Fibroblast of lung (primary cell): Measurements from ENCODE around the gene PUM2. TPM values are rescaled to one million over a fixed set of nuclear protein-coding genes. Genes with fewer than 3 reads are reported as not detected.

Experiments used
- DNase-seq, 2 donors: peaks; one replicate each; pipeline versions ENCODE4 v3.0.0 to v3.0.0-alpha.2; 2010; ENCODE audit warnings: low read depth in 2 of 2
- H2AFZ ChIP-seq: 2 replicates; pipeline ENCODE4 v1.5.1; 2012; ENCODE audit warnings: low read length, control low read depth, inconsistent platforms
- H3K27ac ChIP-seq: 2 replicates; pipeline ENCODE4 v1.5.1; 2011; ENCODE audit warnings: low read length, control low read depth; ENCODE audit not compliant: insufficient read depth
- H3K27me3 ChIP-seq: 2 replicates; pipeline ENCODE4 v1.5.1; 2011; ENCODE audit warnings: mild to moderate bottlenecking, low read length; ENCODE audit not compliant: control insufficient read depth, insufficient read depth
- H3K36me3 ChIP-seq: 2 replicates; pipeline ENCODE4 v1.5.1; 2011; ENCODE audit warnings: low read length; ENCODE audit not compliant: control insufficient read depth, insufficient read depth
- H3K4me1 ChIP-seq: 2 replicates; pipeline ENCODE4 v1.5.1; 2011; ENCODE audit warnings: low read length; ENCODE audit not compliant: control insufficient read depth, insufficient read depth; ENCODE audit errors: extremely low read depth
- H3K4me2 ChIP-seq: 2 replicates; pipeline ENCODE4 v1.5.1; 2011; ENCODE audit warnings: low read length, control low read depth; ENCODE audit not compliant: insufficient read depth; ENCODE audit errors: extremely low read depth
- H3K4me3 ChIP-seq, 4 experiments: fragments of 200-600 bp in 1 of 4; sonication (generic) in 1 of 4; replicated peaks in 1 of 4; 2 replicates each; pipeline ENCODE4 v1.5.1; 2011 to 2016; ENCODE audit warnings: low read length in 4 of 4, low read depth in 3 of 4, mild to moderate bottlenecking in 3 of 4, control low read depth in 2 of 4, inconsistent platforms in 1 of 4, mixed read lengths in 1 of 4; ENCODE audit not compliant: insufficient read depth in 1 of 4; ENCODE audit errors: control extremely low read depth in 1 of 4
- H3K79me2 ChIP-seq: 2 replicates; pipeline ENCODE4 v1.5.1; 2012; ENCODE audit warnings: mild to moderate bottlenecking, low read length, inconsistent platforms; ENCODE audit not compliant: control insufficient read depth, insufficient read depth
- H3K9ac ChIP-seq: 2 replicates; pipeline ENCODE4 v1.5.1; 2011; ENCODE audit warnings: mild to moderate bottlenecking, low read length, control low read depth; ENCODE audit not compliant: insufficient read depth
- H3K9me3 ChIP-seq: 2 replicates; pipeline ENCODE4 v1.5.1; 2012; ENCODE audit warnings: low read depth, low read length; ENCODE audit not compliant: control insufficient read depth, insufficient read depth
- H4K20me1 ChIP-seq: 2 replicates; pipeline ENCODE4 v1.5.1; 2011; ENCODE audit warnings: low read length; ENCODE audit not compliant: control insufficient read depth, insufficient read depth; ENCODE audit errors: extremely low read depth
- EZH2 ChIP-seq: IDR thresholded peaks from 2 replicates; pipeline ENCODE4 v1.5.1; 2012; ENCODE audit warnings: low read length, control low read depth, mild to moderate bottlenecking; ENCODE audit errors: missing control alignments
- polyA plus RNA-seq, 2 donors: library from polyadenylated mRNA; depleted of rRNA in 1 of 2; stranded (reverse) in 1 of 2; unstranded in 1 of 2; fragments of >200 nt; gene quantifications; 2 replicates each; pipeline ENCODE4 v1.2.1, GENCODE V29; 2011 to 2012; ENCODE audit warnings: missing spikeins in 1 of 2
- total RNA-seq: library from RNA; depleted of rRNA; stranded (reverse); fragments of >200 nt; gene quantifications from 2 replicates; pipeline ENCODE4 v1.2.1, GENCODE V29; 2014
- TF ChIP-seq, protein P1 (sequence below), 2 donors: IDR thresholded peaks in 1 of 2; conservative IDR thresholded peaks in 1 of 2; 1 replicate in 1 of 2; 2 replicates in 1 of 2; pipeline ENCODE4 v1.5.1; 2011 to 2012; ENCODE audit warnings: low read length in 2 of 2, control low read depth in 1 of 2, inconsistent platforms in 1 of 2, low read depth in 1 of 2, mild to moderate bottlenecking in 1 of 2

The PUM2 gene
- total and polyA plus RNA-seq, 2 donors (not counting 1 experiment from before 2014, with no cell fraction given), result 48.2 to 54.2 TPM

DNA sequence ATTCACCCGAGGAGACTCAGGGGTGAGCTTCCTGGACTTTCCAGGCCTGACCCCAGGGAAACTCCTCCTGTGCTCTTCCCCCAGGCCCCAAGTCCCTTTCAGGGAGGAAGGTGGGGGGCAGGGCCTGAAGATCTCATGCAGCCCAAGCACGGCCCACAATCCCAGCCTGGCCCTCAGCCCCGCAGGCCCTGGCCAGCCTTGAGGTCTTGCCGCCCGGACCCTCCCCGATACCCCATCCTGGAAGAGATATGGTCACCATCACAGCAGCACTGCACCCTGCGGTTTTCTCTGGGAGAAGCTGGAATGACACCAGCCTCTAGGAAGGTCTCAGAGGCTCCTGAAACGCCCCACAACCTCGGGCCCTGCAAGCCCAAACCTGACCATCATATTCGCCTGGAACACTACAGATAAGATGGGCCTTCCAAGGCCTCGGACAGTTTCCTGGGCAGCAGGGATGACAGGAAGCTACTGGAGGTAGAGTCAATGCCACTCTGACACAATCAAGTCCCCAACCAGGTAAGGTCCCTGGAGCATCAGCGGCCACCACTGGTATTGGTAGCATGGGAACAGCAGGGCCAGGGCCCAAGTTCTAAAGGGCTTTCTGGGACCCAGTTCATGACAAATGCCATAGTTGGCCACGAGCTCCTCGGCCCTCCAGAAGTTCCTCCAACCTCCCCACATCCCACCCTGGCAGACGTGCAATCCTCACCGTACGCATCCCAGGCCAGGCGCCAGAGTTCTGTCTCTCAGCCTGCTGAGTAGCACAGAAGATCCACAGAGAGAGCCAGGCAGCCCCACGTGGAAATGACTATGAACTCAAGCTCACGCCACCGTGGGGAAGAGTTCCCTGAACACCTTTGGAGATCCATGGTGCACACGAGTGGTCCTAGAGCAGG lies 134.3 kb downstream of the PUM2 start:
- Histone ChIP-seq H3K4me2 (no peak overlapping the region), H3K9me3 (no peaks in the 10 kb centered on the region), H3K4me3 (no peak overlapping the region), H4K20me1 (no peaks in the 10 kb centered on the region), H3K79me2 (no peaks in the 10 kb centered on the region), H3K36me3 (no peaks in the 10 kb centered on the region), H3K9ac (no peak overlapping the region), H3K4me1 (peaks cover 10% of the 10 kb centered on the region), H2AFZ (no peak overlapping the region), H3K27me3 (no peaks in the 10 kb centered on the region), H3K27ac (no peak overlapping the region)
- no peak for TF ChIP-seq EZH2
- TF ChIP-seq, protein P1, sequence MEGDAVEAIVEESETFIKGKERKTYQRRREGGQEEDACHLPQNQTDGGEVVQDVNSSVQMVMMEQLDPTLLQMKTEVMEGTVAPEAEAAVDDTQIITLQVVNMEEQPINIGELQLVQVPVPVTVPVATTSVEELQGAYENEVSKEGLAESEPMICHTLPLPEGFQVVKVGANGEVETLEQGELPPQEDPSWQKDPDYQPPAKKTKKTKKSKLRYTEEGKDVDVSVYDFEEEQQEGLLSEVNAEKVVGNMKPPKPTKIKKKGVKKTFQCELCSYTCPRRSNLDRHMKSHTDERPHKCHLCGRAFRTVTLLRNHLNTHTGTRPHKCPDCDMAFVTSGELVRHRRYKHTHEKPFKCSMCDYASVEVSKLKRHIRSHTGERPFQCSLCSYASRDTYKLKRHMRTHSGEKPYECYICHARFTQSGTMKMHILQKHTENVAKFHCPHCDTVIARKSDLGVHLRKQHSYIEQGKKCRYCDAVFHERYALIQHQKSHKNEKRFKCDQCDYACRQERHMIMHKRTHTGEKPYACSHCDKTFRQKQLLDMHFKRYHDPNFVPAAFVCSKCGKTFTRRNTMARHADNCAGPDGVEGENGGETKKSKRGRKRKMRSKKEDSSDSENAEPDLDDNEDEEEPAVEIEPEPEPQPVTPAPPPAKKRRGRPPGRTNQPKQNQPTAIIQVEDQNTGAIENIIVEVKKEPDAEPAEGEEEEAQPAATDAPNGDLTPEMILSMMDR (conservative IDR thresholded peaks at IDR 0.05 in 1 of 2, IDR thresholded peaks at IDR 0.05 in 1 of 2; ENCODE audit: low read depth in 1 of 2, low read length in 2 of 2), result no peak
- no peak for DNase-seq

DNA sequence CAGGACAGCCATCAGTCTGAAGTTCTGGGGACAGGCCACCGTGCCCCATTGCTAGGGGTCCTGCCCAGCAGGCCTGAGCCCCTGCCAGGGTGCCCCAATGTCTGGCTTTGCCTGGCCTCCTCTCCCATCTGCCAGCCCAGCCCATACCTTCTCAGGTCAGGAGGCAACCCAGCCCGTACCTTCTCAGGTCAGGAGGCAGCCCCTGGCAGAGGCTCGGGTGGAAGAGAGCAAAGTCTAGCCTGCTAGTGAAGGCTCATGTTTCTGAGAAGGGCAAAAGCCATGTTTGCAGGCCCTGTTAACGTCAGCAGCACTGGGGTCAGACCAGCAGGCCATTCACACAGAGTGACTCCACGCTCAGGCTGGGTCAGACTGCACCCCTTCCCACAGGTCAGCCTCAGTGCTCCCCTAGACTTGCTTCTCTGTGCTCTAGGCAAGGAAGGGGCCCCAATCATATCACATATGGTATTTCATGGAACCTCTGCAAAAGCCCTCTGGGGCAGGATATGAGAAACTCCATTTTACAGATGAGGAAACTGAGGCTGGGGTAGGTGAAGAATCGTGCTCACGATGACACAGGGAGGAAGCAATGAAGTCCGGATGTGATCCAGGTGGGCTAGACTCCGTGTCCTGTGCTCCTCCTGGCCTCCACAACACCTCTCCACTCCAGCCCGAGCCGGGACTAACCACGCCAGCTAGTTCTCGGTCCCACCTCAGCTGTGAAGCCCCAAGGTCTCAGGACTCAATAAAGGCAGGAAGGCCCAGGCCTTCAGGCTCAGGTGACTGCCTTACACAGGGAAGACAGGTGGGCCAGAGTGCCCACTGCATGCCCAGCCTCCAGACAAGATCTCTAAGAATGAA lies 135.2 kb downstream of the PUM2 start:
- no peak overlapping the region for H2AFZ ChIP-seq
- no peak overlapping the region for H3K4me2 ChIP-seq
- H4K20me1 ChIP-seq, result no peaks in the 10 kb centered on the region
- H3K9me3 ChIP-seq, result no peaks in the 10 kb centered on the region
- no peaks in the 10 kb centered on the region for H3K79me2 ChIP-seq
- no peak for TF ChIP-seq EZH2
- TF ChIP-seq, protein P1 (conservative IDR thresholded peaks at IDR 0.05 in 1 of 2, IDR thresholded peaks at IDR 0.05 in 1 of 2; ENCODE audit: low read depth in 1 of 2, low read length in 2 of 2), result no peak
- H3K27me3 ChIP-seq, result no peaks in the 10 kb centered on the region
- H3K36me3 ChIP-seq, result no peaks in the 10 kb centered on the region
- H3K4me1 ChIP-seq, result peaks cover 2% of the 10 kb centered on the region
- H3K27ac ChIP-seq, result no peak overlapping the region
- DNase-seq, result no peak
- no peak overlapping the region for H3K4me3 ChIP-seq
- no peak overlapping the region for H3K9ac ChIP-seq

DNA sequence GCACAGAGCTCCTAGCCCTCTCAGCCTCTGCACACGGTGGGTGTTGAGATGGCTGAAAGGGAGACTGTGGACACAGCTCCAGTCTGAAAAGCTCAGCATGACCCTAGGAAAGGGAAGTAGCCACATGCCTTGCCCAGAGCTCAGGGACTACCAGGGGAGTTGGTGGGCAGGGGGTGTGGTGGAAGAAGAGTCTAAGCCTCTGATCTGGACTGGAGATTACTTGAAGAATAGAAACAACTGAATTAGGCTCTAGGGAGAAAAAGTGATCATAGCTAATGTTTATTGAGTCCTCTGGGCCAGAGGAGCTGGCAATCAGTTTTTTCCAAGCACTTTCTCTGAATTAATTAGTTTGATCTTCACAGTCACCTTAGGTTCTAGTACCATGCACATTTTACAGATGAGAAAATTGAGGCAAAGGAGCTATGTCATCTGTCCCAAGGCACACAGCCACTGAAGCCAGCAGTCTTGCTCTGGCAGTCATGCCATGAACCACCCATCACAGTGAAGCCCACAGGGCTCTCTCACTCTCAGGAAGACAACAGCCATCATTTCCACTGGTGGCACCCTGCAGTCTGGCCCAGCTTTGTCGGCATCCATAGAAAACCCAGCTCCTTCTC lies 136.0 kb downstream of the PUM2 start:
- DNase-seq, result no peak
- Histone ChIP-seq H4K20me1 (no peaks in the 10 kb centered on the region), H3K36me3 (no peaks in the 10 kb centered on the region), H3K27me3 (no peaks in the 10 kb centered on the region), H3K9me3 (no peaks in the 10 kb centered on the region), H3K27ac (no peak overlapping the region), H3K79me2 (no peaks in the 10 kb centered on the region), H2AFZ (no peak overlapping the region), H3K4me2 (no peak overlapping the region), H3K4me3 (no peak overlapping the region), H3K4me1 (peaks cover 2% of the 10 kb centered on the region), H3K9ac (no peak overlapping the region)
- TF ChIP-seq, protein P1 (conservative IDR thresholded peaks at IDR 0.05 in 1 of 2, IDR thresholded peaks at IDR 0.05 in 1 of 2; ENCODE audit: low read depth in 1 of 2, low read length in 2 of 2), result no peak
- no peak for TF ChIP-seq EZH2
